ENCODE data around the gene NEURL2.

Gene NEURL2

DNA sequence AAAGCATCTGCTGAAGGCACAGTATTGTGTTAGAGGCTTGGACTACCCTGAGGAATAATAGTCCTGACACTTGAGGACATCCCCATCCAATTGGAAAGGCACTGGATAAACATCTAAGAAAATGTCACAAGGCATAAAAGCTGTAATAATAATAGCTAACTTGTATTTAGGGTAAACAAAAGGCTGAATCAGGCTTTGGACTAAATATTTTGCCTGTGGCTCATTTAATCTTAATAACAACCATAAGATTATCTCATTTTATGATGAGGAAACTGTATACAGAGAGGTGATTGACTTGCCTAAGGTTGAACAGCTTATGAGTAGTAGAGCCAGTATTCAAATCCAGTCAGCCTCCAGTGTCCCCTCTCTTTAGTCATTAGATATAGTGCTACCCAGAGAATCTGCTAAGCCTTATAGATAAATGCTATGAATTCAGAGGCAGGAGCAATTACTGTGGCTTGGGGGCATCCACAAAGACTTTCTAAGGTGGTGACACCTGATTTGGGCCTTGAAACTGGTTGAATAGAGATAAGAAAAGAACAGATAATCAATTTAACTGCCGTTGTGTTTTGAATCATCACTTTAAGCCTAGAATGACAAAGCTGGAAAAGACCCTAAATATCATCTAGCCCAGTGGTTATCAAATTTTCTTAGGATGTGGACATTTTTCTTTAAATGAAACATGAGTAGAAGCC, 17.5 kb downstream of the NEURL2 start:
- no peak for DNase-seq (ENCODE audit: low read depth)

DNA sequence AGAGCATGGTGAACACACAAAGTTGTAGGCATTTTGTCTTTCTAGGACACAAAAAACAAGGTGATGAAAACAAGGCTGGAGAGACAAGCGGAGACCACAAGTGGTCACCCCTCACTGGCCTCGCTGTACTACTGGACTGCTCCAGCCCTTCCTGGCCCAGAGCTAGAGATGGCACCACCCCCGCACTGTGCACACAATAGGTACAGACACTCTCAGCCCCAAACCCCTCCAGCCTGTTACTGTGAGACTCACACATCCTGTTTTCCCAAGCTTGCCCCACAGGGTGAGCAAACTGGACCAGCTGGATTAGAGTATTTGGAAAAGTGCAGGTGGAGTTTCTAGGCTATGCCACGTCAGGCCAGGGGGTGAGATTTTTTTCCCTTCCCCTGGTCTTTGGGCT, 18.4 kb downstream of the NEURL2 start:
- no peak for DNase-seq (ENCODE audit: low read depth)

DNA sequence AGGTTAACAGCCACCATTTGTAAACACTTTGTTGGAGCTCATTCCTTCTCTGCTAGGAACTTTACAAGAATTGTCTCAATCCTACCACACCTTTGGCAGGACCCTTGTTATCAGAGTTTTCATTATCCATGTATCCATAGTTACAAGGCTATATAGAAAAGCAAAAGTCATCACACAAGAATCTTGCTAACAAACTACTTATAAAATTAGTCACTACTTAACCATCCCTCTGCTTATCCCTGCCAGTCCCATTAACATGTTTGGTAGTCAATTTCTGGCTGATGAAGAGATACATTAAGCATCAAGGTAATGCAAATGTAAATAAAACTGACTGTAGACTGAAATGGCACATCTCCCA, 23.2 kb downstream of the NEURL2 start:
- no peak for DNase-seq (ENCODE audit: low read depth)

DNA sequence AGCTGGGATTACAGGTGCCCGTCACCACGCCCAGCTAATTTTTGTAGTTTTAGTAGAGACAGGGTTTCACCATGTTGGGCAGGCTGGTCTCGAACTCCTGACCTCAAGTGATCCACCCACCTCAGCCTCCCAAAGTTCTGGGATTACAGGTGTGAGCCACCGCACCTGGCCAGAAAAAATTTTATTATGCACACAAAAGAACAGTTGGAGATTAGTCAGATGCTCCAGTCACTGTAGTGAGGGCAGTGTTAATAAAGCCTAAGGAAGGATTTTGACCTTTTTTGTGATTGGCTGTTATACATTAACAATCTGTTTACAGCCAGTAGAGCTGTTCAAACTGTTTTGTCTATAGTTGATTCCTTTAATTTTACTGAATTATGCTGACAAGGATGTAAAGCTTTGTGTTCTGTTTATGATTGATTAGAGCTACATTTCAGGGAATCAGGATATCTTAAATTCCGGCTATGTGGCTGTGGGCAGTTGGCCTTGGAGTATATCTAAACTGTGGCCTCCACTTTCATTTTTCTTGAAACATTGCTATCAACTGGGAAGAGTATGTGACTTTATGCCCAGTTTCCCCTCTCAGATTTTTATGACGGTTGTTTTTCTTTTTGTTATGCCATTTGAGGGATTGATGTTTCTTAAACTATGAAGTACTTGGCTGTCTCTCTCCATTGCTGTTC, 23.7 kb downstream of the NEURL2 start:
- DNase-seq (ENCODE audit: low read depth) = no peak

DNA sequence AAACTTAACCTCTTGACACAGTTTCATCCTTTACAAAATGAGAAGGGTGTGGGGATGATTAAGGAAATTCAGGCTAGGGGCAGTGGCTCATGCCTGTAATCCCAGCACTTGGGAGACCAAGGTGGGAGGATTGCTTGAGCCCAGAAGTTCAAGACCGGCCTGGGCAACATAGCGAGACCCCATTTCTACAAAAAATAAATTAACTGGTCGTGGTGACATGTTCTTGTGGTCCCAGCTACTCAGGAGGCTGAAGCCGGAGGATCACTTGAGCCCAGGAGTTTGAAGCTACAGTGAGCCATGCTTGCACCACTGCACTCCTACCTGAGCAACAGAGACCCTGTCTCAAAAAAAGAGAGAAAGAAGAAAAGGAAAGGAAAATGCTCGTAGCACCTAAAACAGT, 24.6 kb downstream of the NEURL2 start:
- no peak for DNase-seq (ENCODE audit: low read depth)

DNA sequence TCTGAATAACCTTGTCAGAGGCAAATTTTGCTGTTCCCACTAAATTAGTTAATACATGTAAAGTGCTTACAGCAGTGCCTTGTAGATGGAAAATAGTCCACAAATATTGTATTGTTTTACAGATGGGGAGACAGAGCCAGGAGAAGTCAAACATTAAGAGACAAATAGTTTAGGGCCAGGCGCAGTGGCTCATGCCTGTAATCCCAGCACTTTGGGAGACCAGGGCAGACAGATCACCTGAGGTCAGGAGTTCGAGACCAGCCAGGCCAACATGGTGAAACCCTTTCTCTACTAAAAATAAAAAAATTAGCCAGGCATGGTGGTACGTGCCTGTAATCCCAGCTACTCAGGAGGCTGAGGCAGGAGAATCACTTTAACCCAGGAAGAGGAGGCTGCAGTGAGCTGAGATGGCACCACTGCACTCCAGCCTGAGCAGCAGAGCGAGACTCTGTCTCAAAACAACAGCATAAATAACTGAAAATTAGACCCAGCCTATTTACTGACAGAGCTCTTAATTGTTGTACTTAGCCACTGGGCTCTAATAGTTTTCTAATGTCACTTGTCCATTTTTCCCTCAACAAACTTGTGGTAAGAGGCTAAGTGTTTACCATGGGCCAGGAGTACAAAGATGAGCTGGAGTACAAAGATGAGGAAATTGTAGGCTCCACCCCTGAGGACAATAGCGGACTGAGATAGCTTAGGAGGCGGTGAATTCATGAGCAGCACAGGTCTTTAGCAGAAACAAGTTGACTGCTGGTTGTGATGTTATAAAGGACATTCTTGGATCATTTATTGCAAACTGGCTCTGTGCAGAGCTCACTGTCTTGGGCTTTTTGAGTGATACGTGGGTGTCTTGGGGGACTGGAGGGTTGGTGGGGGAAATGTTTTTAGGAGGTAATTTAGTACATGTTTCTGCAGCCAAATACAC, 27.2 kb downstream of the NEURL2 start:
- no peak for DNase-seq (ENCODE audit: low read depth)

DNA sequence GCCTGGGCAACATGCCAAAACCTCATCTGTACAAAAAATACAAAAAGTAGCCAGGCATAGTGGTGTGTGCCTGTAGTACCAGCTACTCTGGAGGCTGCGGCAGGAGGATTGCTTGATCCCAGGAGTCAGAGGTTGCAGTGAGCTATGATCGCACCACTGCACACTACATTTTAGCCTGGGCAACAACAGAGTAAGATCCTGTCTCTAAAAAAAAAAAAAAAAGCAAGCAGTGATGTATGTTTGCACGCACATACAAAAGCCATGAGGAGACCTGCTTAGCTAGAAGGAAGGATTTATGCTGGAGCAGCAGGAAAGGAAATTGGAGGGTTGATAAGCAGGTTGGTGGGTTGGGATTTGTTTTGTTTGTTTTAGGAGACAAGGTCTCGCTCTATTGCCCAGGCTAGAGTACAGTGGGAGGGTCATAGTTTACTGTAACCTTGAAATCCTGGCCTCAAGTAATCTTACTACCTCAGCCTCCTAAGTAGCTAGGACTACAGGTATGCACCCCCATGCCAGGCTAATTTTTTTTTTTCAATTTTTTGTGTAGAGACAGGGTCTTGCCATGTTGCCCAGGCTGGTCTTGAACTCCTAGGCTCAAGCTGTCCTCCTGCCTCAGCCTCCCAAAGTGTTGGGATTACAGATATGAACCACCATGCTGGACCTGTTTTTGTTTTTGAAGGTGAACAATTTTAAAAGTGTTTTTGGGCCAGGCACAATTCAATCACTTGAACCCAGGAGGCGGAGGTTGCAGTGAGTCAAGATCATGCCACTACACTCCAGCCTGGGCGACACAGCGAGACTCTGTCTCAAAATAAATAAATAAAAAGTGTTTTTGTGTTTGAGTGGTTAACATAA, 29.6 kb downstream of the NEURL2 start:
- no peak for DNase-seq (ENCODE audit: low read depth)

DNA sequence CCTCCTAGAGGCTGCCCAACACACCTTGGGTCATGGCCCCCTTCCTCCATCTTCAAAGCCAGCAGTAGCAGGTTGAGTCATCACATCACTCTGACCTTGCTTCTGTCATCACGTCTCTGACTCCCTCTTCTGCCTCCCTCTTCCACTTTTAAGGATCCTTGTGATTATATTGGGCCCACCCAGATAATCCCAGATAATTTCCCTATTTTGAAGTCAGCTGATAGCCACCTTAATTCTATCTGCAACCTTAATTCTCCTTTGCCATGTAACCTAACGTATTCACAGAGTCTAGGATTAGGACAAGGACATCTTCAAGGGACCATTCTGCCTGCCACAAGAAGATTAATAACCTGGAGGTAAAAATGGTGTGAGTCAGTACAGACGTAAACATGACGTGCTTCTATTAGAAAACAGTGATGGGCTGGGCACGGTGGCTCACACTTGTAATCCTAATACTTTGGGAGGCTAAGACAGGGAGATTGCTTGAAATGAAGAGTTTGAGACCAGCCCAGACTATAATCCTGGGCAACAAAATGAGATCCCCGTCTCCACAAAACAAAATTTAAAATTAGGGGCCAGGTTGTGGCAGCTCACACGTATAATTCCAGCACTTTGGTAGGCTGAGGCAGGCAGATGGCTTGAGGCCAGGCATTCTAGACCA, 30.3 kb downstream of the NEURL2 start:
- DNase-seq (ENCODE audit: low read depth) = no peak

DNA sequence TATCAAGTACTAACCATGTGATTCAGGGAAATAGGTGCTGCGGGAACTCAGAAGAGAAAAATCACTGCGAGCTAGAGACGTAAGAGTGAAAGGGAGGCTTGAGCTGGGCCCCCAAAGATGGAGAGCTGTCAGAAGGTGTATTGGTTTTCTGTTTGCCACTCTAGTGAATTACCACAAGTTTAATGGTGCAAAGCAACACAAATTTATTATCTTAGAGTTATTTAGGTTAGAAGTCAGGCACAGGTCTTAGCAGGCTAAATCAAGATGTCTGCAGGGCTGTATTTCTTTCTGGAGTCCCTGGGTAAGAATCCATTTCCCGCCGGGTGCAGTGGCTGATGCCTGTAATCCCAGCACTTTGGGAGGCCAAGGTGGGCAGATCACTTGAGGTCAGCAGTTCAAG, 31.1 kb downstream of the NEURL2 start:
- no peak for DNase-seq (ENCODE audit: low read depth)

DNA sequence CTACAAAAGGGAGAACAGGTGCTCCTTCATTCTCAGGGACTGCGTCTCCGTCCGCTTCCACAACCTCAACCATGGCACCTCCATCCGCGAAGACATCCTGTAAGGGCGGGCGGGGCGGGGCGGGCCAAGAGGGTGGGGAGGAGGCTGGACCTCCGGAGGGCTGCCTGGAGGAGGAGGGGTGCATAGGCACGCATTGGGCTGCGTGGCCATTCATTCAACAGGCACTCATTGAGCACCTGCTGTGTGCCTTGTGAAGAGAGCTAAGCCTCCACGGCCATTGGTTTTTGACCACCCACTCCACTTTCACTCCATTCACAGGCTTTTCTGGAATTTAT, 33.2 kb downstream of the NEURL2 start:
- no peak for DNase-seq (ENCODE audit: low read depth)

DNA sequence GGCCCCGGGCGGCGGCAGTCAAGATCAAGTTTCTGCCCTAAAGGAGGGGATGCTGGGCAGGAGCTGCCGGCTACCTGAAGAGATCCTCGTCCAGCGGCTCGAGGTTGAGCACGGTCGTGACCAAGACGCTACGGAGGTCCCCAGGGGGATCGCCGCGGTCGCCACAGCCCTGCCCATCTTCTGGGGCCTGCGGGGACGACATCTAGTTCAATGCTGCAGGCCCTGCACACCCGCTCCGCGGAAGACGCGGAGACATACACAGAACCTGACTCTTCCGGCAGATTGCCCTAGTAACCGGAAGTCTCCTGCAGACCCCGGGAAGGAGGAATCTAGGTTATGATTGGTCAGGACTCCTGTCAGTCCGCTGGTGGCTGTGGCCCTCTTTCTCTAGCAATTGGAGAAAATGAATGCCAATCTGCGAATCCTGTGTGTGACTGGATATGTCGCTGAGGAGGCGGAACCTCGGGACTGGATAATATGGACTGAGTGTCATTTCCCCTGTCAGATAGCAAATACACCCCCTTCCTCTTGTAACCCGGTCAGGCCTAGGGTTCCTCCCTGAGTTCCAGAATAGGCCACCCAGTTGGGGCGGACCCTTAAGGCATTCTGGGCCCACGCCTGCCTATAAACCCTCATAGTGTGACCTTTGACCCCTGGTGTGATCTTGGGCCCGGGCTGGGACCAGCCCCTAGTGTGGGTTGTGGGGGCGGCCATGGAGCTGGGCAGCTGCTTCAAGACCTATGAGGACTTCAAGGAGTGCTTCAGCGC, 33.7 kb downstream of the NEURL2 start, which contains the start of the genes ACOT8 and ZSWIM3:
TSS of gene ACOT8 (minus strand) at position 279 of the 768 bp plus-strand sequence. CDS start at position 202, 77 bp downstream.
TSS of gene ZSWIM3 (plus strand) at position 501 of the 768 bp plus-strand sequence. CDS start at position 713, 212 bp downstream.
- DNase-seq (ENCODE audit: low read depth) = peak; percentile 80

DNA sequence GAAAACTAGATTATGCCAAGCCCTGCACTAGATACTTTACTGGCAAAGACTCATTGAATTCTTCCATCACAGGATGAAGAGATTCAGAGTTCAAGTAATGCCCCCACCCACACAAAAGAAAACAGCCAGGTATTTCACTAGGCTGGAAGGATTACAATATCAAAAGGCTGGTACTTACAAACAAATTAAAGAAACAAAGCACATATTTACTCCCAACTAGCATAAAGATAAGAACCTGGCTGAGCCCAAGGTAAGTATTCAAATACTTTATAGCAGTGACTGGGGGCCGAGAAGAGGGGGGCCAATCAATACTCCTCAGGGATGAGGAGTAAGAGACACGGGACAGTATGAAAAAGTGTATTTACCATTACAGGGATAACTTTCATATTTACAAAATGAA, 37.5 kb downstream of the NEURL2 start:
- no peak for DNase-seq (ENCODE audit: low read depth)

DNA sequence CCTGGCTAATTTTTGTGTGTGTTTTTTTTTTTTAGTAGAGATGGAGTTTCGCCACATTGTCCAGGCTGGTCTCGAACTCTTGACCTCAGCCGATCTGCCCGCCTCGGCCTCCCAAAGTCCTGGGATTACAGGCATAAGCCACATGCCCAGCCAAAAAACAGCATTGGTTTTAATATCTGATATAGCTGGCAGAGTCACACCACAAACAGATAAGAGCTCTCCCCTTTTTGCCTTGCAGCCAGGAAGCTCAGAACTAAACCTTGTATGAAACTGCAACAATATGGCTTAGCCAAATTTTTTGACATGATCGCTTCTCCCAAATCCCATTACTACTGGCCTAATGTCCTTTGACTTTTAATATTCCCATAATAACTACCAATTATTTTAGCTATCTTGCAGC, 38.7 kb downstream of the NEURL2 start:
- DNase-seq (ENCODE audit: low read depth) = no peak

DNA sequence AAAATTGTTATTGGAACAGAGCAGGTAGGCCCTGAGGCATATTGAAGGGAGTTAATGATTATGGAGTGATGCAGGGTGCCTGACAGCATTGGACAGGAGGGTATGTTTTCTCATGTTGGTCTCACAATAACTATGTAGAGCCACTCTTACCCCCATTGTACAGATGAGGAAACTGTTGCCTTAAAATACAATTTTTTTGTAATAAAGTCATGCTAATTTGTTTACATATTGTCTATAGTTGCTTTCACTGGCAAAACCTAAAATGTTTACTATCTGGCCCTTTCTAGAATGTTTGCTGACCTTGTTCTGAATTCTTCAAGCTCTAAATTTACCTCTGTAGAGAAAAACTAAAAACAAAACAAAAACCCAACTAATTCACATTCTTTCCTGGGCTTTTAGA, 39.5 kb downstream of the NEURL2 start:
- DNase-seq (ENCODE audit: low read depth) = no peak

DNA sequence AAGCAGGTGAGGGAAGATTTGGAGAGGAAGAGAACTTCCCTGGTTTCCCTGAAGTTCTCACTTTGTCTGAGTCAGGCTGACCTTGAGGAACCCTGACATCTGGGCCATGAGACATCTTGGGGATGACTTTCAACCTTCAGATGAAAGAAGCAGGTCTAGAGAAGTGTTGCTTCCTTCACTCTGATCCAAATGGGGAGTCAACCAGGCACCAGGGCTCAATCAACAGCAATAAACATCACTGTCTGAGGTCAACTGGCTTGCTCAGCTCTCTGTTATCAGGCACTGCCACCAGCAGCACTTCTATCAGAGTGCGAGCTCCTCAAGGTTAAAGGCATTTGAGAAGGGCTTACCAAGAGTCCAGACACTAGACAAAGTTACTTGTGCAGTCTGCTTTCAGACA, 40.1 kb downstream of the NEURL2 start:
- DNase-seq (ENCODE audit: low read depth) = no peak

DNA sequence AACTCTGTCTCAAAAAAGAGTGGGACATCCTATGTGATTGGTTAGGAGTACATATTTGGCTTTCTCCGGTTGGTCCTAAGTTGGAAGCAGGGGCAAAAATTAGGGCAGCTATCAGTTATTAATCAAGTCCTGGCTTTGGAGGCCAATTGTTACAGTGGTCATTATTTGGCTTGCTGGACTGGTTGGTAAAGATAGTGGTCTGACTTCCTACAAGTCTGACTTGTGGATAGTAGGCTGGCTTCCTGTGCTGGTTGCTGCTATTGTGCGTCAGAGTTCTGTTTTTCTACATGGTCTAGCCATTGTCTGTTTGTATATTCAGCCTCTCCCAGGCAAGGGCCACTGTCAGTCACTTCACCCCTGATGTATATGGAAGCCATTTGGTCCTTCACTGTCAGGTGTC, 40.8 kb downstream of the NEURL2 start:
- DNase-seq (ENCODE audit: low read depth) = no peak

DNA sequence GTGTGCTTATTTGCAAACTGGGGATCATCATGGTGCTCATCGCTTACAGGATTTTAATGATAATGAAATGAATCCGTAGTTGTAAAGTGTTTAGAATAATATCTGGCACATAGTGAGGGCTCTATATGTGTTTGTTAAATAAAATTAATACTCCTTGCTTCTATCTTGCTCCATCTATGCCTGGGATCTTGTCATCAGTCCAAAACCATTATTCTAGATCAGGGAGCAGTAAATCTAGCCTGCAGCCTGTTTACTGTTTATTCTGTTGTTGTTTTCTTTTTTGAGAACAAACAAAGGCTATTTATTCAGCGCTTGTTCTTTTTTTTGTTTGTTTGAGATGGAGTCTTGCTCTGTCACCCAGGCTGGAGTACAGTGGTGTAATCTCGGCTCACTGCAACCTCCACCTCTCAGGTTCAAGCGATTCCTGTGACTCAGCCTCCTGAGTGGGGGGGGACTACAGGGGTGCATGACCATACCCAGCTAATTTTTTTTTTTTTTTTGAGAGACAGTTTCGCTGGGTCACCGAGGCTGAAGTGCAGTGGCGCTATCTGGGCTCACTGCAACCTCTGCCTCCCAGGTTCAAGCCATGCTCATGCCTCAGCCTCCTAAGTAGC, 41.9 kb downstream of the NEURL2 start:
- DNase-seq (ENCODE audit: low read depth) = no peak

DNA sequence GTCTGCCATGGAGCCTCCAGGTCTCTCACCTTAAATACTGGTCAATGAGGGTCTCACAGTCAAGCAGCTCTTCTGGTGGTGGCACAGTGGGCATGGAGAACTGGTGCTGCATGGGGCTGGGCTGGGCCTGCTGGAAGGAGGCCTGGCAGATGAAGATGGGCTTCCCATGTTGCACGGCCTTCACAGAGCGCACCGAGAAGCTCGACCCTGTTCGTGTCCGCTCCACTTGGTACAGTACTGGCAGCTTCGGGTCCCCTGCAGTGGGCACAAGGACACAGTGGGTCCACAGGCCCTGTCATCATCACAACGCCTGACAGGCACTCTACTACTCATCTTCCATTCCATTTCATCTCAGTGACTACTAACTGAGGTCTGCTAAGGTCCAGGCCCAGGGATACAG, 42.6 kb downstream of the NEURL2 start:
- no peak for DNase-seq (ENCODE audit: low read depth)

DNA sequence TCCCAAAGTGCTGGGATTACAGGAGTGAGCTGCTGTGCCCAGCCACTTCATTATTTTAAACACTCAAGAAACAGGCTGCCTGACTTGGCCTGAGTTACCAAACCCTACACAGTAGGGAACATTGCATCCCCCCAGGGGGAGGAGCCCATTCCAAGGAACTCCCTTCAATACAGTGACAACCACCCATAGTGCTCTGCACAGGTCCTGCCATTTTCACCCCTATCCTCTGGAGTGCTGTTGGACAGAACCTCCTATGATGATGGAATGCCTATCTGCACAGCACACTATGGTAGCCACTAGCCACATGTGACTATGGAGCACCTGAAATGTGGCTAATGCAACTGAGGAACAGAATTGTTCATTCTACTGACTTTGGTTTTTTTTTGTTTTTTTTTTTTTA, 45.6 kb downstream of the NEURL2 start:
- DNase-seq (ENCODE audit: low read depth) = no peak

DNA sequence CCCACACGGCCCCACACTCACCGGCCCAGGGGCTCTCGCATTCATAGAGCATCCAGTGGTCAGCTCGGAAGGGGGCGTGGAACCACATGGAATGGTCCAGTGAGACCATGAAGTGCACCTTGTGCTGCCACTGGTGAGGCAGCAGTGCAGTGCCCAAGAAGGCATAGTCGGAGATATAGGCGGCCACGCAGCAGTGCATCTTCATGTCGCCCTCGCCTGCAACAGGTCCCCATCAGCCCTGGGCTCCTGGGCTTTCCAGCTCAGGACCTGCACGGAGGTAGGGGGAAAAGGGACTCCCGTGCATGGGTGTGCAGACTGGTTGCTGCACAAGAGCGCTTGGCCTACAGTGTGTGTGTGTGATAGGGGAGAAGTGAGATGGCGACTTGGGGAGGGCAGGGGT, 47.5 kb downstream of the NEURL2 start:
- DNase-seq (ENCODE audit: low read depth) = no peak

All from activated T-helper 9 cell treated with anti-CD3 and anti-CD28 coated beads, Interleukin-2, amount 50 U/mL, for 16 hours (primary cell).